T-cell (primary cell): ENCODE results near the gene ATR. TPM values are rescaled to one million over a fixed set of nuclear protein-coding genes. Genes with fewer than 3 reads are reported as not detected.
"Not testable (repeated sequence)": the region's sequence is repeated elsewhere in the genome, so short reads cannot be mapped to it uniquely, and the experiment has no call there.

Experiments
- ATAC-seq, 4 experiments: fragments of 200-7000 bp in 3 of 4; fragments of 150-1000 bp in 1 of 4; cut with Tn5 transposase; replicated peaks in 1 of 4; 1 replicate in 3 of 4; 2 replicates in 1 of 4; pipeline ENCODE4 v1.10.0; 2021; ENCODE audit warnings: moderate library complexity in 3 of 4, mild to moderate bottlenecking in 2 of 4, moderate number of reproducible peaks in 1 of 4
- CTCF ChIA-PET, 2 donors: fragments of 300-600 bp; sonication (Branson Sonifier 250); formaldehyde crosslinking; loops; one replicate each; lab custom pipeline; 2022; ENCODE audit warnings: antibody characterized with exemption in 2 of 2; lab: Charles Lee
- POLR2A ChIA-PET, 2 donors: fragments of 300-600 bp; sonication (Branson Sonifier 250); formaldehyde crosslinking; loops; one replicate each; lab custom pipeline; 2022; ENCODE audit warnings: antibody characterized with exemption in 2 of 2; lab: Charles Lee
- DNase-seq, 35 experiments: peaks; one replicate each; pipeline versions ENCODE4 v3.0.0 to v3.0.0-alpha.2; 2013 to 2023
- H3K27ac ChIP-seq: one replicate; pipeline ENCODE4 v1.5.1; 2013; ENCODE audit warnings: low read length
- H3K27me3 ChIP-seq, 2 experiments: replicated peaks in 1 of 2; 1 replicate in 1 of 2; 2 replicates in 1 of 2; pipeline versions ENCODE4 v1.6.1 to v1.7.0; 2013; ENCODE audit warnings: low read length in 1 of 2, mixed read lengths in 1 of 2; ENCODE audit not compliant: control insufficient read depth in 2 of 2, insufficient read depth in 2 of 2; ENCODE audit errors: extremely low read depth in 1 of 2
- H3K36me3 ChIP-seq, 2 donors: 1 replicate in 1 of 2; 2 replicates in 1 of 2; pipeline versions ENCODE4 v1.6.1 to v1.7.0; 2013; ENCODE audit warnings: low read length in 1 of 2; ENCODE audit not compliant: control insufficient read depth in 2 of 2, insufficient read depth in 1 of 2; ENCODE audit errors: extremely low read depth in 1 of 2
- H3K4me1 ChIP-seq, 2 experiments: 1 replicate in 1 of 2; 2 replicates in 1 of 2; pipeline versions ENCODE4 v1.6.1 to v1.7.0; 2013; ENCODE audit warnings: low read length in 2 of 2, mixed read lengths in 1 of 2; ENCODE audit not compliant: insufficient read depth in 2 of 2, control insufficient read depth in 1 of 2; ENCODE audit errors: extremely low read depth in 1 of 2
- H3K4me3 ChIP-seq, 2 donors: 1 replicate in 1 of 2; 2 replicates in 1 of 2; pipeline versions ENCODE4 v1.5.1 to v1.7.0; 2013; ENCODE audit warnings: mild to moderate bottlenecking in 2 of 2, low read length in 1 of 2, moderate library complexity in 1 of 2; ENCODE audit not compliant: control insufficient read depth in 1 of 2; ENCODE audit errors: extremely low read depth in 1 of 2
- H3K9me3 ChIP-seq: 2 replicates; pipeline ENCODE4 v1.7.0; 2013
- H3K27ac Mint-ChIP-seq, 2 donors: one replicate each; pipeline ENCODE4 v1.8.0; 2020 to 2021; ENCODE audit warnings: mild to moderate bottlenecking in 2 of 2, mixed read lengths in 2 of 2
- H3K27me3 Mint-ChIP-seq, 2 donors: one replicate each; pipeline ENCODE4 v1.8.0; 2021 to 2022; ENCODE audit warnings: mixed read lengths in 2 of 2
- H3K36me3 Mint-ChIP-seq: one replicate; pipeline ENCODE4 v1.8.0; 2021; ENCODE audit warnings: mixed read lengths
- H3K4me1 Mint-ChIP-seq, 3 donors: one replicate each; pipeline ENCODE4 v1.8.0; 2020 to 2022; ENCODE audit warnings: mixed read lengths in 3 of 3, mild to moderate bottlenecking in 1 of 3
- H3K4me3 Mint-ChIP-seq, 3 donors: one replicate each; pipeline ENCODE4 v1.8.0; 2020 to 2022; ENCODE audit warnings: mild to moderate bottlenecking in 3 of 3, mixed read lengths in 3 of 3, moderate library complexity in 3 of 3
- H3K9me3 Mint-ChIP-seq, 3 donors: one replicate each; pipeline ENCODE4 v1.8.0; 2020 to 2022; ENCODE audit warnings: mixed read lengths in 3 of 3
- WGBS: methylation state at CpG from one replicate; pipeline ENCODE4 v1.1.5; 2013; ENCODE audit warnings: missing lambda C conversion rate; ENCODE audit not compliant: insufficient coverage; 5-methylcytosine and 5-hydroxymethylcytosine counted together
- total RNA-seq, 35 experiments: library from RNA in 6 of 35; stranded (reverse) in 6 of 35; fragments of 120-200 nt in 1 of 35; gene quantifications; one replicate each; pipeline versions ENCODE4 v1.2.1 to v1.2.4 and lab custom pipeline; 2013 to 2026

The ATR gene
- total RNA-seq, 5 donors from 2014 or later (not counting 1 experiment from before 2014, with no cell fraction given), result 32.8 to 40.9 (median 36.3) TPM

GRCh38 chr3:142560118-142560517 is 18.4 kb downstream of the ATR start:
- ChIA-PET POLR2A (no interaction called here), CTCF (no interaction called here)
- Mint-ChIP-seq H3K4me1 (no peaks in the 10 kb centered on the region), H3K4me3 (no peak overlapping the region), H3K9me3 (no peaks in the 10 kb centered on the region), H3K36me3 (peaks cover 52% of the 10 kb centered on the region), H3K27ac (no peak overlapping the region), H3K27me3 (no peaks in the 10 kb centered on the region)
- no peak for DNase-seq
- Histone ChIP-seq H3K36me3 (peaks cover 0 to 74% of the 10 kb centered on the region in 2 donors), H3K27me3 (no peaks in the 10 kb centered on the region), H3K9me3 (no peaks in the 10 kb centered on the region), H3K27ac (no peak overlapping the region), H3K4me3 (no peak overlapping the region), H3K4me1 (no peaks in the 10 kb centered on the region)
- ATAC-seq, result no peak

GRCh38 chr3:142553741-142554140 is 24.8 kb downstream of the ATR start:
- Histone ChIP-seq H3K4me3 (no peak overlapping the region), H3K36me3 (peaks cover 0 to 80% of the 10 kb centered on the region in 2 donors), H3K4me1 (no peaks in the 10 kb centered on the region), H3K27ac (no peak overlapping the region), H3K27me3 (no peaks in the 10 kb centered on the region), H3K9me3 (no peaks in the 10 kb centered on the region)
- DNase-seq, result no peak
- H3K4me1 Mint-ChIP-seq, result no peaks in the 10 kb centered on the region
- H3K9me3 Mint-ChIP-seq, result no peaks in the 10 kb centered on the region
- POLR2A ChIA-PET, result interaction anchor here in 1 of 2 donors (0.6 kb wide), 1 partner anchor 39 kb away, joined by 3 read pairs; no protein-coding TSS in a partner anchor
- no peaks in the 10 kb centered on the region for H3K27me3 Mint-ChIP-seq
- H3K36me3 Mint-ChIP-seq, result peaks cover 55% of the 10 kb centered on the region
- CTCF ChIA-PET, result no interaction called here
- no CpG with 5 or more reads among the region's 1 CpG for WGBS
- ATAC-seq, result no peak
- no peak overlapping the region for H3K4me3 Mint-ChIP-seq
- no peak overlapping the region for H3K27ac Mint-ChIP-seq

GRCh38 chr3:142552579-142552978 is 26.0 kb downstream of the ATR start:
- H3K27ac Mint-ChIP-seq, H3K4me3 Mint-ChIP-seq, DNase-seq, H3K27ac ChIP-seq, H3K9me3 ChIP-seq, H3K4me1 ChIP-seq, H3K27me3 Mint-ChIP-seq, CTCF ChIA-PET, H3K27me3 ChIP-seq, ATAC-seq, POLR2A ChIA-PET, H3K4me1 Mint-ChIP-seq, H3K9me3 Mint-ChIP-seq, H3K4me3 ChIP-seq: not testable (repeated sequence)
- peaks cover 0 to 75% of the 10 kb centered on the region in 2 donors for H3K36me3 ChIP-seq
- peaks cover 62% of the 10 kb centered on the region for H3K36me3 Mint-ChIP-seq
- no CpG with 5 or more reads among the region's 1 CpG for WGBS

- POLR2A ChIA-PET, result no interaction called here
- H3K4me1 Mint-ChIP-seq, result no peaks in the 10 kb centered on the region
- no peaks in the 10 kb centered on the region for H3K27me3 Mint-ChIP-seq
- H3K4me3 Mint-ChIP-seq, result no peak overlapping the region
- Histone ChIP-seq H3K9me3 (no peaks in the 10 kb centered on the region), H3K27ac (no peak overlapping the region), H3K4me1 (no peaks in the 10 kb centered on the region), H3K4me3 (no peak overlapping the region), H3K27me3 (no peaks in the 10 kb centered on the region), H3K36me3 (peaks cover 0 to 69% of the 10 kb centered on the region in 2 donors)
- WGBS, result 100% methylated on average over 4 of the region's 7 CpGs
- H3K36me3 Mint-ChIP-seq, result peaks cover 47% of the 10 kb centered on the region
- CTCF ChIA-PET, result no interaction called here
- no peaks in the 10 kb centered on the region for H3K9me3 Mint-ChIP-seq
- ATAC-seq (no peak), DNase-seq (no peak)
- H3K27ac Mint-ChIP-seq, result no peak overlapping the region
These were observed 28.5 kb downstream of the ATR start for GRCh38 chr3:142549986-142550385.

- WGBS, result 94% methylated on average over 4 of the region's 5 CpGs
These were observed 35.2 kb downstream of the ATR start for GRCh38 chr3:142543307-142543706.

GRCh38 chr3:142542054-142542453 is 36.5 kb downstream of the ATR start:
- H3K4me1 ChIP-seq, result no peaks in the 10 kb centered on the region
- H3K27me3 Mint-ChIP-seq, result no peaks in the 10 kb centered on the region
- no peaks in the 10 kb centered on the region for H3K27me3 ChIP-seq
- DNase-seq (no peak), ATAC-seq (no peak)
- peaks cover 26% of the 10 kb centered on the region for H3K36me3 Mint-ChIP-seq
- ChIA-PET CTCF (interaction anchor here in 1 of 2 donors (0.7 kb wide), 1 partner anchor 16 kb away, joined by 3 read pairs; no protein-coding TSS in a partner anchor), POLR2A (interaction anchor here (0.5 to 1.1 kb wide), 2 partner anchors 15 to 1208 kb away, joined by 5 to 6 read pairs; no protein-coding TSS in a partner anchor)
- H3K4me1 Mint-ChIP-seq, result no peaks in the 10 kb centered on the region
- no peak overlapping the region for H3K4me3 Mint-ChIP-seq
- H3K9me3 Mint-ChIP-seq, result no peaks in the 10 kb centered on the region
- H3K4me3 ChIP-seq, result no peak overlapping the region
- no peaks in the 10 kb centered on the region for H3K9me3 ChIP-seq
- no peak overlapping the region for H3K27ac Mint-ChIP-seq
- WGBS, result no CpG with 5 or more reads among the region's 2 CpGs
- no peak overlapping the region for H3K27ac ChIP-seq
- H3K36me3 ChIP-seq, result peaks cover 0 to 27% of the 10 kb centered on the region in 2 donors

More at GRCh38 chr3:142543307-142543706, 35.2 kb downstream of the ATR start:
- H3K27ac ChIP-seq, result no peak overlapping the region
- CTCF ChIA-PET, result no interaction called here
- Mint-ChIP-seq H3K9me3 (no peaks in the 10 kb centered on the region), H3K36me3 (peaks cover 31% of the 10 kb centered on the region), H3K4me3 (no peak overlapping the region), H3K4me1 (no peaks in the 10 kb centered on the region), H3K27me3 (no peaks in the 10 kb centered on the region), H3K27ac (no peak overlapping the region)
- peaks cover 0 to 31% of the 10 kb centered on the region in 2 donors for H3K36me3 ChIP-seq
- H3K27me3 ChIP-seq, result no peaks in the 10 kb centered on the region
- no peaks in the 10 kb centered on the region for H3K4me1 ChIP-seq
- no peaks in the 10 kb centered on the region for H3K9me3 ChIP-seq
- ATAC-seq, result no peak
- H3K4me3 ChIP-seq, result no peak overlapping the region
- DNase-seq, result no peak
- POLR2A ChIA-PET, result interaction anchor here in 1 of 2 donors (0.7 kb wide), 1 partner anchor 8 kb away, joined by 8 read pairs; no protein-coding TSS in a partner anchor

GRCh38 chr3:142536519-142536918 is 42.0 kb downstream of the ATR start:
- Mint-ChIP-seq H3K9me3 (peaks cover 0 to 6% (median 0%) of the 10 kb centered on the region in 3 donors), H3K27me3 (no peaks in the 10 kb centered on the region), H3K27ac (no peak overlapping the region), H3K4me3 (no peak overlapping the region), H3K36me3 (peaks cover 53% of the 10 kb centered on the region), H3K4me1 (no peaks in the 10 kb centered on the region)
- 100% methylated on average over 3 of the region's 3 CpGs for WGBS
- Histone ChIP-seq H3K9me3 (no peaks in the 10 kb centered on the region), H3K4me1 (no peaks in the 10 kb centered on the region), H3K27ac (no peak overlapping the region), H3K4me3 (no peak overlapping the region), H3K27me3 (no peaks in the 10 kb centered on the region), H3K36me3 (peaks cover 0 to 43% of the 10 kb centered on the region in 2 donors)
- DNase-seq (no peak), ATAC-seq (no peak)
- POLR2A ChIA-PET, result no interaction called here
- CTCF ChIA-PET, result no interaction called here
